Cardiac muscle cell (in vitro differentiated cells and primary cell): Measurements from ENCODE around the gene NAA50. TPM values are rescaled to one million over a fixed set of nuclear protein-coding genes. Genes with fewer than 3 reads are reported as not detected.

ENCODE experiments used
- DNase-seq, 2 donors: peaks; one replicate each; pipeline versions ENCODE4 v3.0.0 to v3.0.0-alpha.2; 2010 to 2017; ENCODE audit warnings: low read depth in 1 of 2, low spot score in 1 of 2
- H3K27ac ChIP-seq: fragments of 200-600 bp; sonication (generic); 2 replicates; pipeline ENCODE4 v1.5.1; 2016
- H3K27me3 ChIP-seq: fragments of 200-600 bp; sonication (generic); 2 replicates; pipeline ENCODE4 v1.6.0; 2016; ENCODE audit warnings: control low read depth
- H3K36me3 ChIP-seq: fragments of 200-600 bp; sonication (generic); 2 replicates; pipeline ENCODE4 v1.5.1; 2016; ENCODE audit warnings: control low read depth
- H3K4me1 ChIP-seq: fragments of 200-600 bp; sonication (generic); 2 replicates; pipeline ENCODE4 v1.8.1; 2017; ENCODE audit warnings: low read depth, mild to moderate bottlenecking, mixed run types
- H3K4me3 ChIP-seq: fragments of 200-600 bp; sonication (generic); 2 replicates; pipeline ENCODE4 v1.5.1; 2016; ENCODE audit warnings: mild to moderate bottlenecking
- H3K9me3 ChIP-seq: fragments of 200-600 bp; sonication (generic); 2 replicates; pipeline ENCODE4 v1.5.1; 2017; ENCODE audit warnings: low read depth, mild to moderate bottlenecking, control low read depth
- CTCF ChIP-seq: IDR thresholded peaks from 2 replicates; pipeline ENCODE4 v1.5.1; 2012; ENCODE audit warnings: low read depth, mild to moderate bottlenecking, low read length
- polyA plus RNA-seq: library from polyadenylated mRNA; unstranded; fragments of >200 nt; fragmentation: Nextera tagmentation; extraction: Ambion mirVana; gene quantifications from 2 replicates; pipeline ENCODE4 v1.2.1, GENCODE V29; 2016
- total RNA-seq: library from RNA; depleted of rRNA; stranded (reverse); fragments of >200 nt; gene quantifications from 2 replicates; pipeline ENCODE4 v1.2.3, GENCODE V29; 2016

Gene NAA50
- total and polyA plus RNA-seq, 2 experiments from 2014 or later = 66.5 to 127 TPM

- Histone ChIP-seq H3K27ac (peak overlapping the region; percentile 99), H3K4me3 (peak overlapping the region; percentile 90), H3K4me1 (peaks cover 18% of the 10 kb centered on the region), H3K36me3 (no peaks in the 10 kb centered on the region), H3K9me3 (no peaks in the 10 kb centered on the region), H3K27me3 (no peaks in the 10 kb centered on the region)
- peak in 1 of 2 donors; percentile 23 for DNase-seq
- no peak for TF ChIP-seq CTCF
Observed at GRCh38 chr3:113747283-113748046, 1.4 kb upstream of the NAA50 start.

- TF ChIP-seq CTCF = no peak
- Histone ChIP-seq H3K4me3 (peak within 1 kb of the TSS; percentile 90), H3K4me1 (peaks cover 18% of the 10 kb centered on the region), H3K27ac (peak within 1 kb of the TSS; percentile 99), H3K36me3 (no peaks in the 10 kb centered on the region), H3K9me3 (no peaks in the 10 kb centered on the region), H3K27me3 (no peaks in the 10 kb centered on the region)
- DNase-seq = peak; percentile 97
Observed at GRCh38 chr3:113746548-113747282, 666 bp upstream of the NAA50 start, which contains the start of gene ATP6V1A. ATP6V1A (plus strand) TSS chr3:113747035; CDS start chr3:113778754, 31,719 bp downstream.

- H3K36me3 ChIP-seq = no peaks in the 10 kb centered on the region
- peak overlapping the region; percentile 99 for H3K27ac ChIP-seq
- peaks cover 18% of the 10 kb centered on the region for H3K4me1 ChIP-seq
- H3K9me3 ChIP-seq = no peaks in the 10 kb centered on the region
- peak; percentile 83 to 89 for DNase-seq
- H3K27me3 ChIP-seq = no peaks in the 10 kb centered on the region
- peak overlapping the region; percentile 90 for H3K4me3 ChIP-seq
- peak; percentile 59 for TF ChIP-seq CTCF
Observed at GRCh38 chr3:113744941-113745755, 901 bp downstream of the NAA50 start.

- Histone ChIP-seq H3K9me3 (no peaks in the 10 kb centered on the region), H3K27me3 (no peaks in the 10 kb centered on the region), H3K36me3 (no peaks in the 10 kb centered on the region), H3K4me3 (no peak overlapping the region), H3K27ac (no peak overlapping the region), H3K4me1 (peaks cover 11% of the 10 kb centered on the region)
- DNase-seq = no peak
- no peak for TF ChIP-seq CTCF
Observed at GRCh38 chr3:113743006-113743630, 2.9 kb downstream of the NAA50 start.

GRCh38 chr3:113741620-113742019 lies 4.4 kb downstream of the NAA50 start:
- no peak overlapping the region for H3K4me3 ChIP-seq
- no peaks in the 10 kb centered on the region for H3K36me3 ChIP-seq
- no peak for TF ChIP-seq CTCF
- DNase-seq = no peak
- H3K27ac ChIP-seq = no peak overlapping the region
- H3K4me1 ChIP-seq = peaks cover 7% of the 10 kb centered on the region
- H3K9me3 ChIP-seq = no peaks in the 10 kb centered on the region
- no peaks in the 10 kb centered on the region for H3K27me3 ChIP-seq
